ENCODE results near the gene CFAP57.

The CFAP57 gene

GRCh38 chr1:43232074-43232473 lies 59.9 kb downstream of the CFAP57 start:
- no peak for TF ChIP-seq POLR2AphosphoS5 (IDR thresholded peaks at IDR 0.05; ENCODE audit: low read depth, low read length)
- no peak for TF ChIP-seq TAF1 (IDR thresholded peaks at IDR 0.05; ENCODE audit: borderline replicate concordance, low read depth, low read length)
- no peak for FAIRE-seq
- DNase-seq (ENCODE audit: insufficient read length): no peak

DNA sequence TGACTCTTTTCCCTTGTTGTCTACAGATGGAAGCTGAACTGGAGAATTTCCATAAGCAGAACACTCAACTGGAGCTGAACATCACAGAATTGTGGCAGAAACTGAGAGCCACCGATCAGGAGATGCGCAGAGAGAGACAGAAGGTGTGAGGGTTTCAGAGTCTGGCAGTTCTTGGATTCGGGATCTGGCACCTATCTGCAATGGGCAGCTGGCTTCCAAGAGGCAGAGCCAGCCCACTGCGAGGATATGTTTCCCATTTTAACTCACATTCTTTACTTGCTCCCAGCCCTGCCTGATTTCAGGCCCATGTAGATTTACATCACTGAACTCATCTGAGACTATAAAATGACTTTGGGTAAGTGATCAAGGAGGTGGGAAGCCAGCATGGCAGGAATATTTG lies 60.4 kb downstream of the CFAP57 start:
- TF ChIP-seq TAF1 (IDR thresholded peaks at IDR 0.05; ENCODE audit: borderline replicate concordance, low read depth, low read length) (no peak), POLR2AphosphoS5 (IDR thresholded peaks at IDR 0.05; ENCODE audit: low read depth, low read length) (no peak), POLR2A (IDR thresholded peaks at IDR 0.05; ENCODE audit: low read depth, low read length) (no peak)
- DNase-seq (ENCODE audit: insufficient read length): no peak
- FAIRE-seq: no peak

DNA sequence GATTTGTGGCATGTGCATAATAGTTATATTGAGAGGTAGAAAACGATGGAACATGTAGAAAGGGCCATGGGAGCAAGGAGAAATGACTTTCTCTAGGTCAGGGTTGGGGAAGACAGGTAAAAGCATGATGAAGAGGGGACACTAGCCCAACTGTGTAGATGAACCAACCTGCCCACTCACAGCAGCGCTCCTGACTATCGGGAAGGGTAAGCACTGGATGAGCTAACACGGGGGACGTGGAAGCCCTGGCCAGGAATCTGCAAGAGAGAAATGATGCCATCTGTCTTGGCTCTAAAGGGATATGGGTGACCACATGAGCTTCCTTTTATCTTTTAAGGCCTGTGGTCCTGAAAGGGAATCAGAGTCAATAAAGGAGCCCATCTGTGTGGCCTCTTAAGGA lies 61.5 kb downstream of the CFAP57 start:
- DNase-seq (ENCODE audit: insufficient read length) (no peak), FAIRE-seq (no peak)
- TF ChIP-seq POLR2AphosphoS5 (IDR thresholded peaks at IDR 0.05; ENCODE audit: low read depth, low read length): no peak

GRCh38 chr1:43234267-43234666 lies 62.1 kb downstream of the CFAP57 start:
- no peak for DNase-seq (ENCODE audit: insufficient read length)
- FAIRE-seq: no peak
- TF ChIP-seq POLR2A (IDR thresholded peaks at IDR 0.05; ENCODE audit: low read depth, low read length) (no peak), TAF1 (IDR thresholded peaks at IDR 0.05; ENCODE audit: borderline replicate concordance, low read depth, low read length) (no peak), POLR2AphosphoS5 (IDR thresholded peaks at IDR 0.05; ENCODE audit: low read depth, low read length) (no peak)

DNA sequence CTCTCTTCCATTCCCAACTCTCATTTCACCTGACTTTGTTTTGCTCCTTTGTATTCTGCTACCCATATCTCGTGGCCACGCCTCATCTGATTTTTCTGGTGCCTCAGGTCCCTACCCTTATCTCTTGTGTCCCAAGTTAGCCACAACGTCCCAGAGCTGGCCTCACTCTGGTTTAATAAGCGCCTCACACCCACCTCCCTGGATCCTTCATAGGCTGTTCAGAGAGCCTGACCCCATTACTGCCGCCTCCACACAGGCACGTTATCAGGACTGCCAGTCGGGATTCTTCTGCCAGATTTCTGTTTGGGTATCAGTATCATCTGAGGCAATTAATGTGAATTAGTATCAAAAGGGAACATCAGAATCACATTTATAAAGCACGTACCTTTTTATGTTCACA lies 62.9 kb downstream of the CFAP57 start:
- no peak for FAIRE-seq
- DNase-seq (ENCODE audit: insufficient read length): no peak
- TF ChIP-seq POLR2AphosphoS5 (IDR thresholded peaks at IDR 0.05; ENCODE audit: low read depth, low read length): no peak
- no peak for TF ChIP-seq TAF1 (IDR thresholded peaks at IDR 0.05; ENCODE audit: borderline replicate concordance, low read depth, low read length)
- TF ChIP-seq POLR2A (IDR thresholded peaks at IDR 0.05; ENCODE audit: low read depth, low read length): no peak

DNA sequence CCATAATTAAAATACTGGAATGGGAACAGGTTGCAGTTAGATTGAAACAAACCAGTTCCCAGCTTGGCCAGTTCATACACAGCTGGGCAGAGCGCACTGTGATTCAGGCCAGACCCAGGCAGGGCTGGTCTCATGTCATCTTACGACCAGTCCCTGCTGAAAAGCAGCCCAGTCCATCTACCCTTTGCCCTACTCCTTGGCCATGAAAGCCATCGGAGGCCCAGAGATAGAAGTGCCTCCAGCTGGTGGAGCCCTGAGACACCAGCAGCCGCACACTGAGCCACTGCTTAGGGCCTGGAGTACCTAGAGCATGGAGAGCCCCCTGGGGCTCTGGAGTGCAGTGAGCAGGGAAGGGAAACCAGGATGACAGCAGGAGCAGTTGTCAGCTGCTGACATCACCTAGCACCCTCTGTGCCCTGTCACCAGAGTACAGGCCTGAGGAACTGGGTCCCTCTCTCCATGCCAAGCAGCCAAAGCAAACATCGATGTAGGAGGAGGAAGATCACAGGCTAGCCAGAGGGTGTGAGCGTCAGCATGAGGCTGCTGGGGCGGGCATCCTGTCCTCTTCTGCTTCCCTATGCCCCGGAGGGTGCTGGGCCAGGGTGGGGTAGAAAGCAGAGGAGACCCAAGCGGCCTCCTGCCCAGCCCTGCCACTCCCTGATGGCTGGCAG lies 63.5 kb downstream of the CFAP57 start:
- FAIRE-seq: no peak
- no peak for DNase-seq (ENCODE audit: insufficient read length)
- TF ChIP-seq POLR2AphosphoS5 (IDR thresholded peaks at IDR 0.05; ENCODE audit: low read depth, low read length) (no peak), POLR2A (IDR thresholded peaks at IDR 0.05; ENCODE audit: low read depth, low read length) (no peak), TAF1 (IDR thresholded peaks at IDR 0.05; ENCODE audit: borderline replicate concordance, low read depth, low read length) (no peak)

DNA sequence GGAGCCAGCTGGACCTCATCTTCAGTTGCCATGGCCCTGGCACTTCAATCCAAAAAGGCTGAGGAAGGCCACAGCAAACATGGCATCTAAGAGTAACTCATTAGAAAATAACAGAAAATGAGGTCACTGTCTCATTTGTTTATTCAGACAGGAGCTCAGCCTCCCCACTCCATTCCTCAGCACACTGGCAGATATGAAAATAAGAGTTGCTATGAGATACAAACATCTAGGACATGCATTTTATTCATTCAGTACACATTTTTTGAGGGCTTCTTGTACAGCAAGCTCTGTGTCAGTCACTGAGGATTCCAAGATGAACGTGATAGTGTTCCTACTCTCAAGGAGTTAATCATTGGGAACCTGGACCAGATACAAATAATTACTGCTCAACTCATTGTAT lies 65.0 kb downstream of the CFAP57 start:
- no peak for FAIRE-seq
- TF ChIP-seq TAF1 (IDR thresholded peaks at IDR 0.05; ENCODE audit: borderline replicate concordance, low read depth, low read length) (no peak), POLR2AphosphoS5 (IDR thresholded peaks at IDR 0.05; ENCODE audit: low read depth, low read length) (no peak)
- DNase-seq (ENCODE audit: insufficient read length): no peak

- FAIRE-seq (peak; percentile 94), DNase-seq (ENCODE audit: insufficient read length) (no peak)
- TF ChIP-seq TAF1 (IDR thresholded peaks at IDR 0.05; ENCODE audit: borderline replicate concordance, low read depth, low read length): no peak
- no peak for TF ChIP-seq POLR2AphosphoS5 (IDR thresholded peaks at IDR 0.05; ENCODE audit: low read depth, low read length)
- TF ChIP-seq POLR2A (IDR thresholded peaks at IDR 0.05; ENCODE audit: low read depth, low read length): no peak
Observed at GRCh38 chr1:43238085-43238484, 66.0 kb downstream of the CFAP57 start.

GRCh38 chr1:43238991-43239469 lies 66.9 kb downstream of the CFAP57 start:
- DNase-seq (ENCODE audit: insufficient read length): no peak
- TF ChIP-seq TAF1 (IDR thresholded peaks at IDR 0.05; ENCODE audit: borderline replicate concordance, low read depth, low read length): no peak
- no peak for TF ChIP-seq POLR2A (IDR thresholded peaks at IDR 0.05; ENCODE audit: low read depth, low read length)
- TF ChIP-seq POLR2AphosphoS5 (IDR thresholded peaks at IDR 0.05; ENCODE audit: low read depth, low read length): no peak
- FAIRE-seq: no peak

- peak; percentile 50 for DNase-seq (ENCODE audit: insufficient read length)
- peak; percentile 94 for FAIRE-seq
- TF ChIP-seq TAF1 (IDR thresholded peaks at IDR 0.05; ENCODE audit: borderline replicate concordance, low read depth, low read length) (no peak), POLR2AphosphoS5 (IDR thresholded peaks at IDR 0.05; ENCODE audit: low read depth, low read length) (no peak), POLR2A (IDR thresholded peaks at IDR 0.05; ENCODE audit: low read depth, low read length) (no peak)
Observed at GRCh38 chr1:43239484-43239883, 67.4 kb downstream of the CFAP57 start.

- no peak for FAIRE-seq
- no peak for DNase-seq (ENCODE audit: insufficient read length)
- TF ChIP-seq POLR2AphosphoS5 (IDR thresholded peaks at IDR 0.05; ENCODE audit: low read depth, low read length) (no peak), TAF1 (IDR thresholded peaks at IDR 0.05; ENCODE audit: borderline replicate concordance, low read depth, low read length) (no peak), POLR2A (IDR thresholded peaks at IDR 0.05; ENCODE audit: low read depth, low read length) (no peak)
Observed at GRCh38 chr1:43241413-43241836, 69.3 kb downstream of the CFAP57 start.

DNA sequence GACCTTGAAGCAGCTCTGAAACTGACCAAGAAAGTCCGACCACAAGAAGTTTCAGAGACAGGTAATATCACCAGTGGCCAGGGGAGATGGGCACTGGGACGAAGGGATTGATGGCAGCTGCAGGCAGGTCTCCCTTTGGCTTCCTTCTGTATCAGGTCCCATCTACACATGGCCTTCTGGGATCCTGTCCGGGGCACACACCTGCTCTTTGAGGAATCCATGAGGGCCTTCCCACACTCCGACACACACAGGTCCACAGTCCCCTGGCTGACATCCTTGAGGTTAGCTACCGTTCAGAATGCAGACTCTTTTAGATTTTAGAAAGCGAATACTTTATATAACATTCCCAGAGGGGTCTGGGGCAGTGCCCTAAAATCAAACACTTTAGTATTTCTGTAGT lies 71.2 kb downstream of the CFAP57 start:
- no peak for DNase-seq (ENCODE audit: insufficient read length)
- no peak for FAIRE-seq
- TF ChIP-seq POLR2A (IDR thresholded peaks at IDR 0.05; ENCODE audit: low read depth, low read length): no peak
- no peak for TF ChIP-seq POLR2AphosphoS5 (IDR thresholded peaks at IDR 0.05; ENCODE audit: low read depth, low read length)
- no peak for TF ChIP-seq TAF1 (IDR thresholded peaks at IDR 0.05; ENCODE audit: borderline replicate concordance, low read depth, low read length)
